Uterus (tissue), 2 donors: Measurements from ENCODE around the gene SMARCAD1.

ENCODE experiments used
- POLR2A ChIP-seq, 2 donors: fragments of 450-650 bp; IDR thresholded peaks; one replicate each; pipeline ENCODE4 v1.6.1; 2016; ENCODE audit warnings: antibody characterized with exemption in 2 of 2, mild to moderate bottlenecking in 1 of 2, moderate library complexity in 1 of 2
- TF ChIP-seq, protein P1 (sequence below), 4 experiments: fragments of 200-600 bp in 2 of 4; fragments of 450-650 bp in 2 of 4; sonication (generic) in 2 of 4; IDR thresholded peaks; one replicate each; pipeline ENCODE4 v1.5.1; 2016 to 2019; ENCODE audit warnings: antibody characterized with exemption in 4 of 4, mild to moderate bottlenecking in 2 of 4, moderate library complexity in 1 of 4

DNA sequence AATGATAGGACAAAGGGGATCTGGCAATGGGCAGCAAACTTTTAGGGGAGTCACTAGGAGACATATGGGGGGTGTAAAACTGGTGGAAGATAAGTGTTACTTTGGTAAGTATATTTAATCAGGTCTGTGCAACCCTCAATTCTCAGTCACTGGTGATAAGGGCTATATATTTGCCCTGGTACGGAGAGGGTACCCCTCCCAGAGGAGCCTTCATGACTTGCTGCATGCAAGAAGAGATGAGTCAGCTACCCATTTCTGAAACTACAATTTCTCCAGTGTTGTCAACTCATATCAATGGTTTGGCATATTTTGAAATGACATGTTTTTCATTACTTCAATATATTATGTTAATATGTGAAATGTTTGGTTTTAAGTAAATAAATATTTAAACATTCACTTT, 14.3 kb downstream of the SMARCAD1 start:
- TF ChIP-seq, protein P1, sequence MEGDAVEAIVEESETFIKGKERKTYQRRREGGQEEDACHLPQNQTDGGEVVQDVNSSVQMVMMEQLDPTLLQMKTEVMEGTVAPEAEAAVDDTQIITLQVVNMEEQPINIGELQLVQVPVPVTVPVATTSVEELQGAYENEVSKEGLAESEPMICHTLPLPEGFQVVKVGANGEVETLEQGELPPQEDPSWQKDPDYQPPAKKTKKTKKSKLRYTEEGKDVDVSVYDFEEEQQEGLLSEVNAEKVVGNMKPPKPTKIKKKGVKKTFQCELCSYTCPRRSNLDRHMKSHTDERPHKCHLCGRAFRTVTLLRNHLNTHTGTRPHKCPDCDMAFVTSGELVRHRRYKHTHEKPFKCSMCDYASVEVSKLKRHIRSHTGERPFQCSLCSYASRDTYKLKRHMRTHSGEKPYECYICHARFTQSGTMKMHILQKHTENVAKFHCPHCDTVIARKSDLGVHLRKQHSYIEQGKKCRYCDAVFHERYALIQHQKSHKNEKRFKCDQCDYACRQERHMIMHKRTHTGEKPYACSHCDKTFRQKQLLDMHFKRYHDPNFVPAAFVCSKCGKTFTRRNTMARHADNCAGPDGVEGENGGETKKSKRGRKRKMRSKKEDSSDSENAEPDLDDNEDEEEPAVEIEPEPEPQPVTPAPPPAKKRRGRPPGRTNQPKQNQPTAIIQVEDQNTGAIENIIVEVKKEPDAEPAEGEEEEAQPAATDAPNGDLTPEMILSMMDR (IDR thresholded peaks at IDR 0.05), result no peak
- no peak for TF ChIP-seq POLR2A (IDR thresholded peaks at IDR 0.05)
